Tibial nerve (tissue), 3 donors: Measurements from ENCODE around the gene FMNL2.

Experiments used
- POLR2A ChIP-seq, 2 donors: fragments of 450-650 bp; IDR thresholded peaks; one replicate each; pipeline ENCODE4 v1.6.1; 2017; ENCODE audit warnings: antibody characterized with exemption in 2 of 2, mild to moderate bottlenecking in 2 of 2, moderate library complexity in 2 of 2
- TF ChIP-seq, protein P1 (sequence below), 5 experiments: fragments of 200-600 bp in 3 of 5; fragments of 450-650 bp in 2 of 5; sonication (generic) in 3 of 5; IDR thresholded peaks; one replicate each; pipeline ENCODE4 v1.5.1; 2016 to 2019; ENCODE audit warnings: antibody characterized with exemption in 5 of 5, mild to moderate bottlenecking in 3 of 5, moderate library complexity in 2 of 5

- no peak for TF ChIP-seq POLR2A (IDR thresholded peaks at IDR 0.05)
- TF ChIP-seq, protein P1, sequence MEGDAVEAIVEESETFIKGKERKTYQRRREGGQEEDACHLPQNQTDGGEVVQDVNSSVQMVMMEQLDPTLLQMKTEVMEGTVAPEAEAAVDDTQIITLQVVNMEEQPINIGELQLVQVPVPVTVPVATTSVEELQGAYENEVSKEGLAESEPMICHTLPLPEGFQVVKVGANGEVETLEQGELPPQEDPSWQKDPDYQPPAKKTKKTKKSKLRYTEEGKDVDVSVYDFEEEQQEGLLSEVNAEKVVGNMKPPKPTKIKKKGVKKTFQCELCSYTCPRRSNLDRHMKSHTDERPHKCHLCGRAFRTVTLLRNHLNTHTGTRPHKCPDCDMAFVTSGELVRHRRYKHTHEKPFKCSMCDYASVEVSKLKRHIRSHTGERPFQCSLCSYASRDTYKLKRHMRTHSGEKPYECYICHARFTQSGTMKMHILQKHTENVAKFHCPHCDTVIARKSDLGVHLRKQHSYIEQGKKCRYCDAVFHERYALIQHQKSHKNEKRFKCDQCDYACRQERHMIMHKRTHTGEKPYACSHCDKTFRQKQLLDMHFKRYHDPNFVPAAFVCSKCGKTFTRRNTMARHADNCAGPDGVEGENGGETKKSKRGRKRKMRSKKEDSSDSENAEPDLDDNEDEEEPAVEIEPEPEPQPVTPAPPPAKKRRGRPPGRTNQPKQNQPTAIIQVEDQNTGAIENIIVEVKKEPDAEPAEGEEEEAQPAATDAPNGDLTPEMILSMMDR (IDR thresholded peaks at IDR 0.05), result no peak
Measured at GRCh38 chr2:152304836-152305235, 30.1 kb upstream of the FMNL2 start.
